ENCODE results near the gene CLDN6. TPM values are rescaled to one million over a fixed set of nuclear protein-coding genes. Genes with fewer than 3 reads are reported as not detected.

CLDN6 gene
- total RNA-seq: 1 to 10 TPM in 1 of 5 donors, under 1 TPM in 2, not detected in 2; 0.30 to 1.1 (median 0.85) TPM
- not detected for total RNA-seq (2013)
- 0 to 0.09 (median 0) reads per million in 29 experiments for total RNA-seq

GRCh38 chr16:3017794-3018506 lies at the start of gene CLDN6:
CLDN6 (minus strand) TSS chr16:3018183; CDS start chr16:3016021, 2,162 bp downstream.
- Mint-ChIP-seq H3K27ac (no peak within 1 kb of the TSS), H3K36me3 (no peaks in the 10 kb centered on the region), H3K27me3 (peaks cover 0 to 13% of the 10 kb centered on the region in 2 donors), H3K9me3 (no peaks in the 10 kb centered on the region), H3K4me3 (peak within 1 kb of the TSS in 2 of 3 donors; percentile 22 to 24), H3K4me1 (peaks cover 25 to 38% (median 31%) of the 10 kb centered on the region in 3 donors)
- peaks cover 0 to 37% of the 10 kb centered on the region in 2 experiments for H3K27me3 ChIP-seq (replicated peaks in 1 of 2; ENCODE audit: control insufficient read depth in 2 of 2, extremely low read depth in 1 of 2, insufficient read depth in 2 of 2, low read length in 1 of 2)
- no peak for ATAC-seq (replicated peaks in 1 of 4)
- H3K36me3 ChIP-seq (ENCODE audit: control insufficient read depth in 2 of 2, extremely low read depth in 1 of 2, insufficient read depth in 1 of 2, low read length in 1 of 2): no peaks in the 10 kb centered on the region
- ChIA-PET CTCF (no interaction called here), POLR2A (no interaction called here)
- peaks cover 16 to 54% of the 10 kb centered on the region in 2 experiments for H3K4me1 ChIP-seq (ENCODE audit: control insufficient read depth in 1 of 2, extremely low read depth in 1 of 2, insufficient read depth in 2 of 2, low read length in 2 of 2)
- H3K27ac ChIP-seq (ENCODE audit: low read length): no peak within 1 kb of the TSS
- WGBS (ENCODE audit: insufficient coverage): 12% methylated on average over 22 of the region's 52 CpGs
- H3K4me3 ChIP-seq (ENCODE audit: control insufficient read depth in 1 of 2, extremely low read depth in 1 of 2, low read length in 1 of 2): no peak within 1 kb of the TSS
- DNase-seq: peak in 3 of 35 experiments; percentile 26 to 48 (median 29)
- no peaks in the 10 kb centered on the region for H3K9me3 ChIP-seq

GRCh38 chr16:3066440-3066748 lies 48.4 kb upstream of the CLDN6 start:
- Histone ChIP-seq H3K27ac (ENCODE audit: low read length) (peak overlapping the region; percentile 99), H3K27me3 (replicated peaks in 1 of 2; ENCODE audit: control insufficient read depth in 2 of 2, extremely low read depth in 1 of 2, insufficient read depth in 2 of 2, low read length in 1 of 2) (no peaks in the 10 kb centered on the region), H3K4me3 (ENCODE audit: control insufficient read depth in 1 of 2, extremely low read depth in 1 of 2, low read length in 1 of 2) (peak overlapping the region; percentile 94 to 97), H3K9me3 (no peaks in the 10 kb centered on the region), H3K36me3 (ENCODE audit: control insufficient read depth in 2 of 2, extremely low read depth in 1 of 2, insufficient read depth in 1 of 2, low read length in 1 of 2) (peaks cover 6 to 28% of the 10 kb centered on the region in 2 donors), H3K4me1 (ENCODE audit: control insufficient read depth in 1 of 2, extremely low read depth in 1 of 2, insufficient read depth in 2 of 2, low read length in 2 of 2) (peaks cover 12 to 65% of the 10 kb centered on the region in 2 experiments)
- peak in 1 of 4 experiments; percentile 10 for ATAC-seq (replicated peaks in 1 of 4)
- Mint-ChIP-seq H3K4me3 (peak overlapping the region; percentile 96 to 100 (median 97)), H3K36me3 (peaks cover 32% of the 10 kb centered on the region), H3K9me3 (no peaks in the 10 kb centered on the region), H3K27ac (peak overlapping the region; percentile 96 to 100), H3K4me1 (peaks cover 67 to 77% (median 72%) of the 10 kb centered on the region in 3 donors), H3K27me3 (no peaks in the 10 kb centered on the region)
- ChIA-PET POLR2A (interaction anchor here in 1 of 2 donors (1.0 kb wide), 1 partner anchor 8 kb away, joined by 12 read pairs; no protein-coding TSS in a partner anchor), CTCF (interaction anchor here in 1 of 2 donors (1.0 to 1.8 kb wide), 2 partner anchors 8 to 63 kb away, joined by 5 read pairs; no protein-coding TSS in a partner anchor)
- WGBS (ENCODE audit: insufficient coverage): 12% methylated on average over 3 of the region's 7 CpGs
- DNase-seq: peak in 1 of 35 experiments; percentile 22

GRCh38 chr16:3065742-3066439 lies 47.9 kb upstream of the CLDN6 start:
- peak; percentile 27 to 34 (median 31) for ATAC-seq (replicated peaks in 1 of 4)
- no peaks in the 10 kb centered on the region for H3K27me3 Mint-ChIP-seq
- H3K27ac Mint-ChIP-seq: peak overlapping the region; percentile 96 to 100
- Histone ChIP-seq H3K27ac (ENCODE audit: low read length) (peak overlapping the region; percentile 99), H3K27me3 (replicated peaks in 1 of 2; ENCODE audit: control insufficient read depth in 2 of 2, extremely low read depth in 1 of 2, insufficient read depth in 2 of 2, low read length in 1 of 2) (no peaks in the 10 kb centered on the region), H3K9me3 (no peaks in the 10 kb centered on the region), H3K4me3 (ENCODE audit: control insufficient read depth in 1 of 2, extremely low read depth in 1 of 2, low read length in 1 of 2) (peak overlapping the region; percentile 94 to 97), H3K36me3 (ENCODE audit: control insufficient read depth in 2 of 2, extremely low read depth in 1 of 2, insufficient read depth in 1 of 2, low read length in 1 of 2) (peaks cover 4 to 28% of the 10 kb centered on the region in 2 donors), H3K4me1 (ENCODE audit: control insufficient read depth in 1 of 2, extremely low read depth in 1 of 2, insufficient read depth in 2 of 2, low read length in 2 of 2) (peaks cover 11 to 60% of the 10 kb centered on the region in 2 experiments)
- H3K9me3 Mint-ChIP-seq: no peaks in the 10 kb centered on the region
- CTCF ChIA-PET: interaction anchor here in 1 of 2 donors (1.0 to 1.8 kb wide), 3 partner anchors 9 to 64 kb away, joined by 3 to 5 read pairs (median 5); no protein-coding TSS in a partner anchor
- DNase-seq: peak in 6 of 35 experiments; percentile 16 to 43 (median 32)
- POLR2A ChIA-PET: interaction anchor here (0.6 to 1.0 kb wide), 2 partner anchors 9 to 63 kb away, joined by 4 to 12 read pairs; no protein-coding TSS in a partner anchor
- peaks cover 32% of the 10 kb centered on the region for H3K36me3 Mint-ChIP-seq
- peaks cover 62 to 72% (median 67%) of the 10 kb centered on the region in 3 donors for H3K4me1 Mint-ChIP-seq
- 18% methylated on average over 20 of the region's 26 CpGs for WGBS (ENCODE audit: insufficient coverage)
- H3K4me3 Mint-ChIP-seq: peak overlapping the region; percentile 96 to 100 (median 97)

GRCh38 chr16:3065069-3065741 lies 47.2 kb upstream of the CLDN6 start, which contains the start of gene IL32:
IL32 (plus strand) TSS chr16:3065640; CDS start chr16:3065812, 172 bp downstream.
- Mint-ChIP-seq H3K36me3 (peaks cover 31% of the 10 kb centered on the region), H3K27me3 (no peaks in the 10 kb centered on the region), H3K9me3 (no peaks in the 10 kb centered on the region), H3K4me3 (peak within 1 kb of the TSS; percentile 96 to 100 (median 97)), H3K4me1 (peaks cover 57 to 71% (median 64%) of the 10 kb centered on the region in 3 donors), H3K27ac (peak within 1 kb of the TSS; percentile 96 to 100)
- ATAC-seq (replicated peaks in 1 of 4) (peak; percentile 60 to 64 (median 60)), DNase-seq (peak in 30 of 35 experiments; percentile 42 to 86 (median 60))
- H3K4me3 ChIP-seq (ENCODE audit: control insufficient read depth in 1 of 2, extremely low read depth in 1 of 2, low read length in 1 of 2): peak within 1 kb of the TSS; percentile 94 to 97
- H3K36me3 ChIP-seq (ENCODE audit: control insufficient read depth in 2 of 2, extremely low read depth in 1 of 2, insufficient read depth in 1 of 2, low read length in 1 of 2): peaks cover 3 to 26% of the 10 kb centered on the region in 2 donors
- H3K4me1 ChIP-seq (ENCODE audit: control insufficient read depth in 1 of 2, extremely low read depth in 1 of 2, insufficient read depth in 2 of 2, low read length in 2 of 2): peaks cover 11 to 59% of the 10 kb centered on the region in 2 experiments
- H3K27ac ChIP-seq (ENCODE audit: low read length): peak within 1 kb of the TSS; percentile 99
- POLR2A ChIA-PET: interaction anchor here in 1 of 2 donors (0.6 kb wide), 1 partner anchor 63 kb away, joined by 4 read pairs; no protein-coding TSS in a partner anchor
- WGBS (ENCODE audit: insufficient coverage): 32% methylated on average over 5 of the region's 13 CpGs
- no peaks in the 10 kb centered on the region for H3K27me3 ChIP-seq (replicated peaks in 1 of 2; ENCODE audit: control insufficient read depth in 2 of 2, extremely low read depth in 1 of 2, insufficient read depth in 2 of 2, low read length in 1 of 2)
- no peaks in the 10 kb centered on the region for H3K9me3 ChIP-seq
- CTCF ChIA-PET: interaction anchor here in 1 of 2 donors (0.6 to 1.8 kb wide), 4 partner anchors 10 to 68 kb away, joined by 3 to 5 read pairs (median 4); no protein-coding TSS in a partner anchor

GRCh38 chr16:3063625-3064386 lies 45.8 kb upstream of the CLDN6 start:
- POLR2A ChIA-PET: no interaction called here
- Mint-ChIP-seq H3K4me3 (peak overlapping the region; percentile 54 to 97 (median 96)), H3K27me3 (no peaks in the 10 kb centered on the region), H3K27ac (peak overlapping the region; percentile 96 to 100), H3K36me3 (peaks cover 21% of the 10 kb centered on the region), H3K4me1 (peaks cover 49 to 67% (median 59%) of the 10 kb centered on the region in 3 donors), H3K9me3 (no peaks in the 10 kb centered on the region)
- WGBS (ENCODE audit: insufficient coverage): 100% methylated on average over 2 of the region's 8 CpGs
- no peak for DNase-seq
- Histone ChIP-seq H3K36me3 (ENCODE audit: control insufficient read depth in 2 of 2, extremely low read depth in 1 of 2, insufficient read depth in 1 of 2, low read length in 1 of 2) (peaks cover 3 to 14% of the 10 kb centered on the region in 2 donors), H3K27me3 (replicated peaks in 1 of 2; ENCODE audit: control insufficient read depth in 2 of 2, extremely low read depth in 1 of 2, insufficient read depth in 2 of 2, low read length in 1 of 2) (no peaks in the 10 kb centered on the region), H3K4me1 (ENCODE audit: control insufficient read depth in 1 of 2, extremely low read depth in 1 of 2, insufficient read depth in 2 of 2, low read length in 2 of 2) (peaks cover 16 to 54% of the 10 kb centered on the region in 2 experiments), H3K9me3 (no peaks in the 10 kb centered on the region), H3K4me3 (ENCODE audit: control insufficient read depth in 1 of 2, extremely low read depth in 1 of 2, low read length in 1 of 2) (no peak overlapping the region), H3K27ac (ENCODE audit: low read length) (peak overlapping the region; percentile 99)
- ATAC-seq (replicated peaks in 1 of 4): no peak
- CTCF ChIA-PET: interaction anchor here (0.6 to 1.8 kb wide), 6 partner anchors 11 to 564 kb away, joined by 3 to 11 read pairs (median 6); partner anchors contain the start of gene ZNF213 (in 1 of the 2)

All from T-cell (primary cell).